ENCODE results near the gene MICB.
A peak's percentile ranks its signal among the peaks of the same experiment; 100 is the strongest.

MICB gene

GRCh38 chr6:31543639-31544038 is 45.7 kb downstream of the MICB start:
- no peak for DNase-seq

GRCh38 chr6:31544676-31545075 is 46.7 kb downstream of the MICB start:
- DNase-seq, result no peak

- DNase-seq, result no peak
These were observed 47.3 kb downstream of the MICB start for GRCh38 chr6:31545291-31545690.

GRCh38 chr6:31546339-31546957 is 48.5 kb downstream of the MICB start, which contains the start of gene ATP6V1G2:
ATP6V1G2 (minus strand) TSS chr6:31546608; CDS start chr6:31546559, 49 bp downstream.
- DNase-seq, result peak; percentile 95

GRCh38 chr6:31546958-31547726 is 49.2 kb downstream of the MICB start, which contains the start of gene NFKBIL1:
NFKBIL1 (plus strand) TSS chr6:31547608; CDS start chr6:31547695, 87 bp downstream.
- peak; percentile 97 for DNase-seq

- DNase-seq, result no peak
These were observed 50.0 kb downstream of the MICB start for GRCh38 chr6:31547727-31548543.

GRCh38 chr6:31548544-31548873 is 50.6 kb downstream of the MICB start:
- DNase-seq, result no peak

GRCh38 chr6:31551371-31551770 is 53.4 kb downstream of the MICB start:
- peak; percentile 77 for DNase-seq

- no peak for DNase-seq
These were observed 58.4 kb downstream of the MICB start for GRCh38 chr6:31556307-31556706.

GRCh38 chr6:31557443-31558317 is 59.7 kb downstream of the MICB start:
- no peak for DNase-seq

GRCh38 chr6:31558318-31558625 is 60.3 kb downstream of the MICB start:
- DNase-seq, result no peak

GRCh38 chr6:31558631-31559500 is 60.9 kb downstream of the MICB start:
- peak; percentile 79 for DNase-seq

- DNase-seq, result no peak
These were observed 61.6 kb downstream of the MICB start for GRCh38 chr6:31559606-31559957.

GRCh38 chr6:31559958-31560696 is 62.2 kb downstream of the MICB start:
- peak; percentile 87 for DNase-seq

GRCh38 chr6:31560697-31561058 is 62.7 kb downstream of the MICB start:
- no peak for DNase-seq
